OCI-LY7 (cell line): ENCODE results near the gene RNF213. TPM values are rescaled to one million over a fixed set of nuclear protein-coding genes. Genes with fewer than 3 reads are reported as not detected.

Experiments used
- BruUV-seq: library from RNA; stranded (reverse); fragments of 400-500 nt; replicated peaks from 2 replicates; lab custom pipeline; 2021; lab: Mats Ljungman, UMichigan
- CTCF ChIA-PET: fragments of 300-600 bp; sonication (Branson Sonifier 250); formaldehyde crosslinking; loops from one replicate; lab custom pipeline; 2022; ENCODE audit warnings: antibody characterized with exemption; ENCODE audit not compliant: unreplicated experiment; lab: Charles Lee
- POLR2A ChIA-PET: fragments of 300-600 bp; sonication (Branson Sonifier 250); formaldehyde crosslinking; loops from one replicate; lab custom pipeline; 2022; ENCODE audit warnings: antibody characterized with exemption; lab: Charles Lee
- DNase-seq: peaks from one replicate; pipeline ENCODE4 v3.0.0-alpha.2; 2015; ENCODE audit warnings: low spot score
- H2AFZ ChIP-seq: fragments of 200-600 bp; sonication (generic), shearing (Covaris generic); 2 replicates; pipeline ENCODE4 v1.6.1; 2014; ENCODE audit warnings: mild to moderate bottlenecking, antibody characterized with exemption, low read length, moderate library complexity
- H3K27ac ChIP-seq: fragments of 200-600 bp; sonication (generic); 2 replicates; pipeline ENCODE4 v1.5.1; 2014; ENCODE audit warnings: mixed run types, low read depth, mild to moderate bottlenecking, moderate library complexity, low read length, inconsistent platforms; ENCODE audit not compliant: poor library complexity, severe bottlenecking
- H3K36me3 ChIP-seq: fragments of 200-600 bp; sonication (generic); 2 replicates; pipeline ENCODE4 v1.6.1; 2014; ENCODE audit warnings: mild to moderate bottlenecking, antibody characterized with exemption, low read length, moderate library complexity, mixed read lengths; ENCODE audit not compliant: insufficient read depth
- H3K4me1 ChIP-seq: fragments of 200-600 bp; sonication (generic); 2 replicates; pipeline ENCODE4 v1.5.1; 2014; ENCODE audit warnings: mild to moderate bottlenecking, low read length; ENCODE audit not compliant: insufficient read depth, poor library complexity, severe bottlenecking
- H3K4me2 ChIP-seq: fragments of 200-600 bp; sonication (generic); 2 replicates; pipeline ENCODE4 v1.6.1; 2014; ENCODE audit warnings: mild to moderate bottlenecking, low read length
- H3K4me3 ChIP-seq: fragments of 200-600 bp; sonication (generic); 2 replicates; pipeline ENCODE4 v1.5.1; 2014; ENCODE audit warnings: mild to moderate bottlenecking, low read depth, low read length; ENCODE audit not compliant: poor library complexity, severe bottlenecking
- H3K79me2 ChIP-seq: fragments of 200-600 bp; sonication (generic); 2 replicates; pipeline ENCODE4 v1.6.1; 2016; ENCODE audit warnings: low read depth, mild to moderate bottlenecking, low read length, moderate library complexity, mixed read lengths; ENCODE audit not compliant: insufficient read depth
- H3K9me2 ChIP-seq: fragments of 200-600 bp; sonication (generic); 2 replicates; pipeline ENCODE4 v1.6.1; 2016; ENCODE audit warnings: mild to moderate bottlenecking, low read length, mixed read lengths; ENCODE audit not compliant: insufficient read depth
- H3K9me3 ChIP-seq: fragments of 200-600 bp; sonication (generic); 2 replicates; pipeline ENCODE4 v1.6.1; 2014; ENCODE audit warnings: mild to moderate bottlenecking, mixed run types, low read length, mixed read lengths
- H4K20me1 ChIP-seq: fragments of 200-600 bp; sonication (generic); 2 replicates; pipeline ENCODE4 v1.6.1; 2014; ENCODE audit warnings: mild to moderate bottlenecking, antibody characterized with exemption, low read length, moderate library complexity, mixed read lengths; ENCODE audit not compliant: insufficient read depth
- EZH2phosphoT487 ChIP-seq: fragments of 200-600 bp; sonication (generic); IDR thresholded peaks from 2 replicates; pipeline ENCODE4 v1.6.1; 2018; ENCODE audit warnings: low read depth, borderline replicate concordance, mild to moderate bottlenecking, mixed run types, antibody characterized with exemption, low read length, moderate library complexity, mixed read lengths
- intact Hi-C: fragments of 100-400 bp; cut with micrococcal nuclease; formaldehyde crosslinking; loops from one replicate; pipeline ENCODE4 v1.10.0; 2022; ENCODE audit not compliant: unreplicated experiment
- total RNA-seq, 2 experiments: library from RNA; depleted of rRNA in 1 of 2; stranded (reverse); fragments of >200 nt in 1 of 2; shearing (Covaris generic) in 1 of 2; gene quantifications; 2 replicates each; pipeline ENCODE4 v1.2.3, GENCODE V29; 2014 to 2022
- TF ChIP-seq, protein P1 (sequence below): fragments of 200-600 bp; sonication (generic); conservative IDR thresholded peaks from 2 replicates; pipeline ENCODE4 v1.5.1; 2014; ENCODE audit warnings: mild to moderate bottlenecking, antibody characterized with exemption, low read length, moderate library complexity, mixed read lengths

RNF213 gene
- total RNA-seq, 2 experiments from 2014 or later = 58.8 to 68.6 TPM

DNA sequence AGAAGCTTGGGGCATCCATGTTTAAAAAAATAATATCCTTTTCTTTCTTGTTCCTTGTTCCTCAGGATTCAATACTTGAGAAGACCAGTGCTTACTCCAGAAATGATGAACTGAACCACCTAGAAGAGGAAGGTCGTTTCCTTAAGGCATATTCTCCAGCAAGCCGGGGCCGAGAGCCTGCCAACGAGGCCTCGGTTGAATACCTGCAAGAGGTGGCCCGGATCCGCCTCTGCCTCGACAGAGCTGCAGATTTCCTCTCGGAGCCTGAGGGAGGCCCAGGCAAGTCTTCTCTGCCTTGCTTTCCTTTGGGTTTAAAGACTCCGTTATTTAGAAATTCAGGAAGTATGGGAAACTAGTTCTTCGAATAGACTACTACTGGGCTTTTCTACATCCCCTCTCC, 111.8 kb downstream of the RNF213 start:
- ChIA-PET CTCF (no interaction called here), POLR2A (no interaction called here)
- intact Hi-C loops = no loop called here
- no peak overlapping the region for H3K27ac ChIP-seq
- H3K9me3 ChIP-seq = no peaks in the 10 kb centered on the region
- H3K4me3 ChIP-seq = no peak overlapping the region
- BruUV-seq = no TSS peak
- H3K4me1 ChIP-seq = no peaks in the 10 kb centered on the region
- no peaks in the 10 kb centered on the region for H4K20me1 ChIP-seq
- H3K79me2 ChIP-seq = no peaks in the 10 kb centered on the region
- H3K4me2 ChIP-seq = no peak overlapping the region
- no peak overlapping the region for H2AFZ ChIP-seq
- peaks cover 15% of the 10 kb centered on the region; the same call in 1 of the 2 replicates for H3K36me3 ChIP-seq
- TF ChIP-seq EZH2phosphoT487 = no peak
- TF ChIP-seq, protein P1, sequence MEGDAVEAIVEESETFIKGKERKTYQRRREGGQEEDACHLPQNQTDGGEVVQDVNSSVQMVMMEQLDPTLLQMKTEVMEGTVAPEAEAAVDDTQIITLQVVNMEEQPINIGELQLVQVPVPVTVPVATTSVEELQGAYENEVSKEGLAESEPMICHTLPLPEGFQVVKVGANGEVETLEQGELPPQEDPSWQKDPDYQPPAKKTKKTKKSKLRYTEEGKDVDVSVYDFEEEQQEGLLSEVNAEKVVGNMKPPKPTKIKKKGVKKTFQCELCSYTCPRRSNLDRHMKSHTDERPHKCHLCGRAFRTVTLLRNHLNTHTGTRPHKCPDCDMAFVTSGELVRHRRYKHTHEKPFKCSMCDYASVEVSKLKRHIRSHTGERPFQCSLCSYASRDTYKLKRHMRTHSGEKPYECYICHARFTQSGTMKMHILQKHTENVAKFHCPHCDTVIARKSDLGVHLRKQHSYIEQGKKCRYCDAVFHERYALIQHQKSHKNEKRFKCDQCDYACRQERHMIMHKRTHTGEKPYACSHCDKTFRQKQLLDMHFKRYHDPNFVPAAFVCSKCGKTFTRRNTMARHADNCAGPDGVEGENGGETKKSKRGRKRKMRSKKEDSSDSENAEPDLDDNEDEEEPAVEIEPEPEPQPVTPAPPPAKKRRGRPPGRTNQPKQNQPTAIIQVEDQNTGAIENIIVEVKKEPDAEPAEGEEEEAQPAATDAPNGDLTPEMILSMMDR = no peak
- no peaks in the 10 kb centered on the region for H3K9me2 ChIP-seq
- no peak for DNase-seq

DNA sequence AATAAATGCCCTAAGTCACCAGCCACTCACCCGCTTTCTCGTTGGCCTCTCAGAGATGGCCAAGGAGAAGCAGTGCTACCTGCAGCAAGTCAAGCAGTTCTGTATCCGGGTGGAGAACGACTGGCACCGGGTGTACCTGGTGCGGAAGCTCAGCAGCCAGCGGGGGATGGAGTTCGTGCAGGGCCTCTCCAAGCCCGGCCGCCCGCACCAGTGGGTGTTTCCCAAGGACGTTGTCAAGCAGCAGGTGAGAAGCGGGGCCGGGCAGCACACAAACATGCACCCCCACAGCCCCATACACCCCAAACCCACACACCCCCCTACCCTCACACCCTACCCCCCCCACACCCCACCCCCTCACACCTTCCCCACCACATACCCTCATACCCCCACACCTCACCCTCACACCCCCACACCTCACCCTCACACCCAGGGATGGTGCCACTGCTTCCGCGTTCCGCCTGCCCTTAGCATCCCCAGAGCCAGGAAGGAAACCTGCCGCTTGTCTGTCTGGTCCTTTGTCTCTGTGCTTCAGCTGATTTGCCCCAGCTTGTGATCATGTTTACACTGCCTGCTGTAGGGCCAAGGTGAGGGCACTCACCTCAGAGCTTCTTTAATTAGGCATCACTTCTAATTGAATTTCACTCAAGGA, 112.4 kb downstream of the RNF213 start:
- intact Hi-C loops = no loop called here
- no peak overlapping the region for H2AFZ ChIP-seq
- ChIA-PET POLR2A (no interaction called here), CTCF (interaction anchor here (0.5 kb wide), 1 partner anchor 290 kb away, joined by 3 read pairs; no protein-coding TSS in a partner anchor)
- no peak overlapping the region for H3K27ac ChIP-seq
- H3K36me3 ChIP-seq = peaks cover 15% of the 10 kb centered on the region; the same call in 1 of the 2 replicates
- H3K4me1 ChIP-seq = no peaks in the 10 kb centered on the region
- no peak for TF ChIP-seq EZH2phosphoT487
- TF ChIP-seq, protein P1 = no peak
- H3K9me2 ChIP-seq = no peaks in the 10 kb centered on the region
- DNase-seq = no peak
- H3K4me2 ChIP-seq = no peak overlapping the region
- H3K4me3 ChIP-seq = no peak overlapping the region
- BruUV-seq = no TSS peak
- H4K20me1 ChIP-seq = no peaks in the 10 kb centered on the region
- H3K9me3 ChIP-seq = no peaks in the 10 kb centered on the region
- no peaks in the 10 kb centered on the region for H3K79me2 ChIP-seq

DNA sequence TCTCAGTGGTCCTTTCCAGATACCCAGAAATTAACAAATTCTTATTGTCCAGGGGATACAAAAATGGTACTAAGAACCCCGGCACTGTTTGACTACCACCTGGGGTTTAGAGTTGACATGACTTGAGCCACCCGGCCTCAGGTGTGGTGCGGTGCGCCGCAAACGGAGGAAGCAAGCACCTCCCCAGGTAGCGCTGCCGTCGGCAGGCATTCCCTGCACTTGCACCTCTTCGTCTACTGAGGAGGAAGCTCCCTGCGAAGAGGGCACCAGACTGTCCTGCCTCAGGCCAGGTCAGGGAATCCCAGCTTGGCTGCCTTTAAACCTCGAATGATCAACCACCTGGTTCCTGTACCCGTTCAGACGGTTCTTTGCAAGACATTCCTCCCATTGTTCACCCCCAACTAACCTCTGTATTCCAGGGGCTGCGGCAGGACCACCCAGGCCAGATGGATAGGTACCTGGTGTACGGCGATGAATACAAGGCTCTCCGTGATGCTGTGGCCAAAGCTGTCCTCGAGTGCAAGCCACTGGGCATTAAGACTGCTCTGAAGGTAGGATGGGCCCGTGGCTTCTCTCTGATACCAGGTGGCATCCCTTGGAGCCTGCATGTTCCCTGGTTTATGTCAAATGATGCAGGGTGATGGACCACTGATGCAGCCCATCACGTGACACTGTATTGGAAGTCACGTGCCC, 113.5 kb downstream of the RNF213 start:
- Histone ChIP-seq H3K4me2 (no peak overlapping the region), H4K20me1 (no peaks in the 10 kb centered on the region), H3K27ac (no peak overlapping the region), H3K9me2 (no peaks in the 10 kb centered on the region), H2AFZ (no peak overlapping the region), H3K4me3 (no peak overlapping the region), H3K36me3 (peaks cover 15% of the 10 kb centered on the region; the same call in 1 of the 2 replicates), H3K9me3 (no peaks in the 10 kb centered on the region), H3K4me1 (no peaks in the 10 kb centered on the region), H3K79me2 (no peaks in the 10 kb centered on the region)
- DNase-seq = no peak
- intact Hi-C loops = no loop called here
- BruUV-seq = no TSS peak
- POLR2A ChIA-PET = no interaction called here
- CTCF ChIA-PET = no interaction called here
- TF ChIP-seq EZH2phosphoT487 = no peak
- TF ChIP-seq, protein P1 = no peak
